NCI-H748 (cell line): ENCODE results near the gene TBX6.

Experiments used
- DNase-seq: peaks from one replicate; lab custom pipeline; 2025; ENCODE audit not compliant: unreplicated experiment; lab: John Stamatoyannopoulos, UW

The TBX6 gene

GRCh38 chr16:30113711-30114333, 22.1 kb upstream of the TBX6 start:
- no peak for DNase-seq

- no peak for DNase-seq
Observed at GRCh38 chr16:30113031-30113710, 21.4 kb upstream of the TBX6 start, which contains the start of gene GDPD3. GDPD3 (minus strand) TSS chr16:30113537; CDS start chr16:30113478, 59 bp downstream.

DNA sequence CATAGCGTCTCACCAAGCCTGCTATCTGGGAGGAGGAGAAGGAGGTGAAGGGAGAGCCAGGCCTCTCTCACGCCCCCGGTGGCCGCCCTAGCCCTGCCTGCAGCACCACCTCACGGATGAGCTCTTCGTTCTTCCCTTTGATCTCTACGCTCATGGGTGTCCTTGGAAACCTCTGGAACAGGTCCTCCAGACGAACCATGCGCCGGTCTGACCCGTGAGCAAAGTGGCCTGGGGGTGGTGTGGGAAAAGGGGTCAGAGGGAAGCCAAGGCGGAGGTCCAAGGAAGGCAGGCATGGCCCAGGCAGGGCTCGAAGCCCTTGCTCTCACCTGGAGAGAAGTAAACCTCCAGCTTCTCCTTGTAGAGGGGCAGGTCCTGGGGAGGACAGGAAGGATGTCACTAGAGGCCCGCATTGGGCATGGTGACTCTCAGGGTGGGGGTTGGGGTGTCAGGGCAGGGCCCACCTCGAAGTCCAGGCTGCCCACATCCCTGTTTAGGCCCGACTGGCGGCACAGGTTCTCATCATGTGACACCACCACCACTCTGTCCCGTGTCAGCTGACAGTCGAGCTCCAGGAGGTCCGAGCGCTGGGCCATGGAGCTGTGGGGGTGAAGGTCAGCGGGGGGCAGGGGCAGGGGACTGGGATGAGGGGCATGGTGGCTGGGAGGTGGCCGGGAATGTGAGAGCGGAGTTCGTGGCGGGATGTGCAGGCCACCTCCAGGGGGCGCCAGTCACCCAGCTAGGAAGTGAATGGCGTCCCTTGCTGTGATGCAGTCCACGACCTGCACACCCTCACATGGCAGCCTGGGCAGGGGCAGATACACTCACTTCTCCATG, 20.7 kb upstream of the TBX6 start:
- DNase-seq = peak; percentile 30

- no peak for DNase-seq
Observed at GRCh38 chr16:30110661-30111060, 18.9 kb upstream of the TBX6 start.

GRCh38 chr16:30108059-30108850, 16.5 kb upstream of the TBX6 start:
- no peak for DNase-seq

DNA sequence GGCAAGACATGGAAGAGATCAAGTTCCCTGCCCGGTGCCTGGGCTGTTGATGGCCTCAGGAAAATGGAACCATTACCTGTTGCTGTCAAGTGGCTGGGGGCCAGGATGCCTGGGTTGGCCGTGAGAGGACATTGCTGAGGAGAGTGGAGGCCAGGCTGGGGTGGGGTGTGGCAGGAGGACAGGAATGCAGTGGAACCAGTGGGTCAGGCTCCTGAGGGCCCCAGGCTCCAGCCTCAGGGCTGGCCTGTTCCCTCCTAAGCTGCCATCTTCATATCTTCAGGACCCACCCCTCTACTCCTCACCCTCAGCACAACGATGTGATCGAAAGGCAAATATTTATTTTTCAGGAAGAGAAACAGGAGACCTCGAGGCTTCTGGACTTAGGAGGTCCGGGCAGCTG, 12.8 kb upstream of the TBX6 start:
- DNase-seq = no peak

DNA sequence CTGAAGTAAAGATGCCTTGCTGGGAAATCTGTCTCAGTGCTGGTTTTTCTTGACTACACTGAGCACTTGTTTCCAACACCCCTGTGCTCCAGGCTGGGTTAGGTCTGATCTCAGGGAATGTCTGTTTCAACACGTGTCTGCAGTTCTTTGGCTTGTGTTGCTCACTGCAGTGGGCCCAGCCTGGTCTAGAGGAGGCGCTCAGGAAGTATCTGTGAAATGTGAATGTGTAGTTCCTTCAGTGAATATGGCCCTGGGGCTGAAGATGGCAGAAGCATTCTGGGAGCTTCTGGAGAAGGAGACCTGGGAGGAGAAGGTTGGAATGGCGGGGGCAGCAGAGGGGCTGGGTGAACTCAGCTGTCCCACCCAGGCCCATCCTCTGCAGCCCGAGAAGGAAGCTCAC, 12.4 kb upstream of the TBX6 start:
- DNase-seq = no peak

DNA sequence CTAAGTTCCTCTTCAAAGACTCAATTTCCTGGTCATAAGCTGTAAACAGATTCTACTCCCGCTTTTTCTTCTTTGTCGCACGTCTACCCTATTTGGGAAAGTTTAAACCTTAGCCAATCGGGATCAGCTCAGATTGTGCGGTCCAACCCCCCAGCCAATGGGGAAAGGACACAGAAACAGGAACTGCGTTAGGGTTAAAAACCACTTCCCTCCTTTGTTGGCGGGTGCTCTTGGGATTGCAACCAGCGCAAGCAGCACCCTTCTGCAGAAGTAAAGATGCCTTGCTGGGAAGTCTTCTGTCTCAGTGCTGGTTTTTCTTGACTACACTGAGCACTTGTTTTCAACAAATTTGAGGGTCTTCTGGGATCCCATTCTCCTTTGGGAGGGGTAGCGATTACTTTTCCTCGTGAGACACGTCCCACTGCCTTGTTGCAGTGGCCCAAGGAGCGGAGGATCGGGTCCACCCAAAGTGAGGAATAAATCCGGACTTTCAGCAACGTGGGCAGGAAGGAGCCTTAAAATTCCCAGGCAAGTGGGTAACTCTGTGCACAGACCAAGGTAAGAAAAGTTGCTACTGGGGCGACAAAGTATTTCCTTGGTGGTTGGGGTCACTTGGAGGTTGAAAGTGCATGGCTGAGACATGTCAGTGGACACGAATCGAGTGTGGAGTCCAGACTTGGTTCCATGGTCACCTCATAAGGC, 5.3 kb upstream of the TBX6 start:
- DNase-seq = no peak

GRCh38 chr16:30096105-30096861, 4.6 kb upstream of the TBX6 start, which contains the start of gene YPEL3:
YPEL3 (minus strand) TSS chr16:30096213; CDS start chr16:30095482, 731 bp downstream.
- DNase-seq = peak; percentile 87

DNA sequence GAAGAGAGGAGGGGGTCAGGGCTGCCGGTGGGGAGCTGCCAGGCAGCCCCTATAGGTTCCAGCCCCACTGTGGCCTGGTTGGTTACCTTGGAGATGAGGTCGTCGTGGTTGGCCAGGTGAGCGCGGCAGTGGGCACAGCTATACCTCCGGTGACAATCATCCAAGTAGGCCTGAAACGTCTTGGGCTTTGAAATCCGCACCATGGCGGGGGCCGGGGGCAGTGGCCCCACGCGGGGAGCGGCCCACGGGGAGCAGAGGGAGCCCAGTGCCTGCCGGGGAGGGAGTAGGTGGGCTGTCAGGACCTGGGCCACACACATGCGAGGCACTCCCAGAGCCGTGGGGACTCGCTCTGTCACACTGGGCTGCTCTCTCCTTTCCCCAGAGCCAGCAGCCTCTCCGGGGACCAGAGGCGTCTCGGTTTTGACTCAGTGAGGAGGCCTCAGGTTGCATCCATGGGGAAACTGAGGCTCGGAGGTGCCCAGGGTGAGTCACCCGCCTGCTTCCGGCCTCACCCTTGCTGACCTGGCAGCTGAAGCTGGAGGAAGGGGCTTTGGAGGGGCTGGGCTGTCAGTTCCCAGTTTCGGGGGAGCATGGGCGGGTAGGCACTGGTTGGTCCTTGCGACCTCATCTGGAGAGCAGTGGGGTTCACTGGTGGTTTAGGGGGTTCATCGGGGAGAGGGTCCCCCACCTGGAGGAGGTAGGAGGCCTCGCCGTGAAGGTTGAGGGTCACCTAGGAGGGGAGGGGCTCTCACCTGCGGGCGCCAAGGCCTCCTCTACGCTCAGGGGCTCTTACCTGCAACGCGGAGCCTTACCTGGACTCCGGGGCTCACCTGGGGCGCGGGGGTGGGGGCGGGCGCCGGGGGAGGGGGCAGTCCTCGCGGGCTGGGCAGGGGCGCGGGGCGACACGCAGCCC, 3.7 kb upstream of the TBX6 start:
- no peak for DNase-seq

DNA sequence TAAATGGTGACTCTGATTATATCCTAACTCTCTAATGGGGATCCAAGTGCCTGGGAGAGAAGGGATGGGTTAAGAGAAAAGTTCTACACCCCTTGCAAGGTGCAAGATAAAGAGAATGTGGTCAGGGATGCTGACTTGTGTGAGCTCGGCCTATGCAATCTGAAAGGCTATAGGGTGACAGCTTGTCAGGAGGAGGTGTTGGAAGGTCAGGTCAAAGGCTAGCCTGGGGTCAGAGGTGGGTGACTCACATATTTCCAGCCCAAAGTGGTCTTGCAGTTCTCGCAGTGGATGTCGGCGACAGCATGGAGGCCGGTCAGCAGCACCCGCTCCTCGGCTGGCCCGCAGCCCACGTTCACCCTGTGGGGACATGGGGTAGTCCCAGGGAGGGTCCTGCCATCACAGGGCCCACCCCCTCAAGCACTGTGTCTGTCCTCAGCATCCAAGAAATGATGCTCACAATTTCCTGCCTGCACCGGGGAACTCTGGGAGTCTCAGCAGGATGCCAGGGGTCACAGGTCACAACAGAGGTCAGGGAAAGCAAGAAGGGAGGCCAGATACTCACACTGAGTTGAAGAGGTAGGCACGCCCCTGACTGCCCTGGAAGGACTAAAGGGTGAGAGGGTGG, 2.9 kb upstream of the TBX6 start:
- DNase-seq = no peak

- DNase-seq = peak; percentile 61
Observed at GRCh38 chr16:30092373-30093010, 768 bp upstream of the TBX6 start.

DNA sequence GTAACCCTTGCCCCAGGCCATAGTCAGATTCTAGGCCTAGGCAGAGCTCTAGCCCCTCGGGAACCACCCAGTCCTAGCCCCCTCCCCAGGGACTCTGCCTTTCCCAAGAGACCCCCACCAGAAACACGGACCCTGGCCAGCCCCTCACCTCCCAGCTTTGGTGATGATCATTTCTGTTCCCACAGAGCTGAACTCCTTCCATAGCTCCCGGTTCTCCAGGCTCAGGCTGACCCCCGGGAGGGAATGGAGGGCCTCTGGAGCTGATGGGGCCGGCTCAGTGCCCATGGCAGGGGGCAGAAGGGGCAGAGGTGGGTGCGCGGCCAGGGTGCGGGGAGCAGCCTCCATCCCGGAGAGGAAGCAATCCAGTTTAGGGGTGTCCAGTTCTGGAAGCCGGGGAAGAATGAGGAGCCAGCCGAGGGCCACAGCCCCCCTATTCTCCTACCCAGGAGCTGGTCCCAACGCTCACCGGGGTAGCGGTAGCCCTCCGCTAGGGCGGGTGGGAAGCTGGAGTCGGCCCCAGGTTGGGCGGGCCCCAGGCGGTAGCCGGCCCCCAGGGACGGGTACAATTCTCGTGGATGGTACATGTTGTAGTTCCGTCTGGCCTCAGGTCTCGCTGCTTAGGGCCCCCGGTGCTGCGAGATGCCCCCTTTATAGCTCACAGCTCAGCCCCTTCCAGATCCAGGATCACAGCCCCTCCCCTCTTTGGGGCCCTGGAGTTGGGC, 953 bp downstream of the TBX6 start:
- no peak for DNase-seq

DNA sequence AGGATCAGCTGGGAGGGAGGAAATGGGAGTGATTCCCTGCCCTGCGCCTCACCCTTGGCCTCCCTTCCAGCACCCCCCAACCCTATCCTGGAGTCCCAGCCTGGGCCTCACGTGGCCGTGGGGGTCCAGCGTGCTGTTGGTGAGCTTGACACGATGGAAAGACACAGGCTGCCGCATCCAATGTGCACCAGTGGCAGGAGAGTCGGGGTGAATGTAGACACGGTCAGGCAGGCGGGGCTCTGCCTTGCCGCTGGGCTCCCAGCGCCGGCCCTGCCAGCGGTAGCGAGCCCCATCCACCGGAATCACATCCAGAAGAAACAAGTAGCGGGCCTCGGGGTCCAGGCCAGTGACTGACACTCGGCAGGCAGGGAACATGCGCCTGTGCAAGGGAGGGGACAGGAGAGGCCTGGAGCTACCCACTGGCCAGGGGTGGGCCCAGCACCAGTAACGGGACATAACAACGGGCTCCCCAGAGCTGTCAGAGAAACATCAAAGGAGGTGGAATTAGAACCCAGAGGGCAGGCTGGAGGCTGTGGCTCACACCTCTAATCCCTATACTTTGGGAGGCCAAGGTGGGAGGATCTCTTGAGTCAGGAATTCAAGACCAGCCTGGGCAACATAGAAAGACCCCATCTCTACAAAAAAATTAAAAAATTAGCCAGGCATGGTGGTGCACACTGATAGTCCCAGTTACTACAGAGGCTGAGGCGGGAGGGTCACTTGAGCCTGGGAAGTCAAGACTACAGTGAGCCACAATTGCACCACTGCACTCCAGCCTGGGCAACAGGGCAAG, 2.7 kb downstream of the TBX6 start:
- DNase-seq = no peak

DNA sequence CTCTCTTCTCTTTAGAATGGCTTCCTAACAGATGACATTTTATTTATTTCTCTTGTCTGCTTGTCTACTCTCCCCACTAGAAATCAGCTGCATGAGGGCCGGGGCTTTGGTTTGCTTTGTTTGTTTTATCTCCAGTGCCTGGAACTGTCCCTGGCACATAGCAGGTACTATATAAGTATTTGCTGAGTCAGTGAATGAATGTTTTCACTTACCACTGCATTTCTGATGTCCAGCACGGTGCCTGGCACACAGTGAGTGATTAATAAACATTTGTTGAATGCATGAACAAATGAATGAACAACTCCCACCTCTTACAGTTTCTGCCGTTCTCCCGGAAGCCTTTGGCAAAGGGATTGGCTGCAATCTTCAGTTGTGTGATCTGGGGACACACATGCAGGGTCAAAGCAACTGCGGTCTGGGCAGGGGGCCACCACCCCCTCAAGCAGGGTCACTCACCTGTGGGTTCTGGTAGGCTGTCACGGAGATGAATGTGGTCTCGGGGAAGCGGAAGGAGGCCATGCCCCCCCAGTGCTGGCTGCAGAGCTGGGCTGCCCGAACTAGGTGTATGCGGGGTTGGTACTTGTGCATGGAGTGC, 3.4 kb downstream of the TBX6 start:
- DNase-seq = no peak
